Retinal pigment epithelial cell (primary cell): ENCODE results near the gene DYNLT4.

Source experiments
- DNase-seq: peaks from one replicate; pipeline ENCODE4 v3.0.0-alpha.2; 2010; ENCODE audit warnings: low read depth
- H3K4me3 ChIP-seq: 2 replicates; pipeline ENCODE4 v1.5.1; 2011; ENCODE audit warnings: mild to moderate bottlenecking, low read length, control low read depth, moderate library complexity
- TF ChIP-seq, protein P1 (sequence below): conservative IDR thresholded peaks from 2 replicates; pipeline ENCODE4 v1.5.1; 2011; ENCODE audit warnings: low read depth, low read length, control low read depth, inconsistent platforms

The DYNLT4 gene

DNA sequence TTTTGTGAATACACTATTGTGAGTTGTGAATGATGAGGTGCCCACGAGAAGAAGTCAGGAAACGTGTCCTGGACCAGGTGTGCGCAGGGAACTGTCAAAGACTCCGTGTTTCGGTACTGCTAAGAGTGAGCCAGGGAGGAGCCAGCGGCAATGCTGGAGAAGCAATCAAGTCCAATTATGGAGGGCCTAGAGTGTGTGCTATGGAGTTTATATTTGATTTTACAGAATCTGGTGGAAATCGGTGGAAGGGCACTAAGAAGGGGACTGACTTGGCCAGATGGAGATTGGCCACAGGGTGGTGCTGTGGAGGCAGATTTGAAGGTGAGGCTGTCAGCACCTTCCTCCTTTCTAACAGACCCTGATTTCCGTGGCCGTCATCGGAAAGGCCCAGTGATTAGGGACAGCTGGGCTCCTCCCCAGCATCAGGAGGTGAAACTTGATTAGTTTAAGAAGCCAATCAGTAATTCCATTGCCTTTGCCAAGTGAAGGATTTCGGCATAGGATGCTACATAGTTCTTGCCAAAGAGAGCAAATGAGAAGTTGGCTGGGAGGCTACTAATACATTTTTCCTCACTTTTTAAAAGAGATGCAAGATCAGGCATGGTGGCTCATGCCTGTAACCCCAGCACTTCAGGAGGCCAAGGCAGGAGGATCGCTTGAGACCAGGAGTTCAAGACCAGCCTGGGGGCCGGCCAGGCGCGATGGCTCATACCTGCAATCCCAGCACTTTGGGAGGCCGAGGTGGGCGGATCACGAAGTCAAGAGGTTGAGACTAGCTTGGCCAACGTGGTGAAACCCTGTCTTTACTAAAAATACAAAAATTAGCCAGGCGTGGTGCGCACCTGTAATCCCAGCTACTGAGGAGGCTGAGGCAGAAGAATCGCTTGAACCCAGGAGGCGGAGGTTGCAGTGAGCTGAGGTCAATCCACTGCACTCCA lies 28.9 kb upstream of the DYNLT4 start:
- TF ChIP-seq, protein P1, sequence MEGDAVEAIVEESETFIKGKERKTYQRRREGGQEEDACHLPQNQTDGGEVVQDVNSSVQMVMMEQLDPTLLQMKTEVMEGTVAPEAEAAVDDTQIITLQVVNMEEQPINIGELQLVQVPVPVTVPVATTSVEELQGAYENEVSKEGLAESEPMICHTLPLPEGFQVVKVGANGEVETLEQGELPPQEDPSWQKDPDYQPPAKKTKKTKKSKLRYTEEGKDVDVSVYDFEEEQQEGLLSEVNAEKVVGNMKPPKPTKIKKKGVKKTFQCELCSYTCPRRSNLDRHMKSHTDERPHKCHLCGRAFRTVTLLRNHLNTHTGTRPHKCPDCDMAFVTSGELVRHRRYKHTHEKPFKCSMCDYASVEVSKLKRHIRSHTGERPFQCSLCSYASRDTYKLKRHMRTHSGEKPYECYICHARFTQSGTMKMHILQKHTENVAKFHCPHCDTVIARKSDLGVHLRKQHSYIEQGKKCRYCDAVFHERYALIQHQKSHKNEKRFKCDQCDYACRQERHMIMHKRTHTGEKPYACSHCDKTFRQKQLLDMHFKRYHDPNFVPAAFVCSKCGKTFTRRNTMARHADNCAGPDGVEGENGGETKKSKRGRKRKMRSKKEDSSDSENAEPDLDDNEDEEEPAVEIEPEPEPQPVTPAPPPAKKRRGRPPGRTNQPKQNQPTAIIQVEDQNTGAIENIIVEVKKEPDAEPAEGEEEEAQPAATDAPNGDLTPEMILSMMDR: peak; percentile 93
- no peak for DNase-seq

DNA sequence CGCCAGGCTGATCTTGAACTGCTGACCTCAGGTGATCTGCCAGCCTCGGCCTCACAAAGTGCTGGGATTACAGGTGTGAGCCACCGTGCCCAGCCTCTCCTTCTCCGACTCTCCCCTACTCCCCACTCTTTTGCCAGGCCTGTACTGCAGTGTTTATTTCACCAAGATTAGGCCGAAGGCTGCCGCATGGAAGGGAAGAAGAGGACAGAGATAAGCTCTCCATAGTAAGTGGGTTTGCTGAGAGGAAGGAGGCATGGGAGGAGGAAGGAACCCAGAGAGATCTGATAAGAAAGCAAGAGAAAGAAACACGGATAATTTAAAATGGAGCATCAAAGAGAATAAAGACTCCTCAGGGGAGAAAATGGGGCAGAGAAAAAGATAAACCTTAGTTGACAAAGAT lies 27.2 kb upstream of the DYNLT4 start:
- no peak overlapping the region for H3K4me3 ChIP-seq
- no peak for DNase-seq
- TF ChIP-seq, protein P1: no peak

More for the DNA sequence above, 28.9 kb upstream of the DYNLT4 start:
- H3K4me3 ChIP-seq: no peak overlapping the region

DNA sequence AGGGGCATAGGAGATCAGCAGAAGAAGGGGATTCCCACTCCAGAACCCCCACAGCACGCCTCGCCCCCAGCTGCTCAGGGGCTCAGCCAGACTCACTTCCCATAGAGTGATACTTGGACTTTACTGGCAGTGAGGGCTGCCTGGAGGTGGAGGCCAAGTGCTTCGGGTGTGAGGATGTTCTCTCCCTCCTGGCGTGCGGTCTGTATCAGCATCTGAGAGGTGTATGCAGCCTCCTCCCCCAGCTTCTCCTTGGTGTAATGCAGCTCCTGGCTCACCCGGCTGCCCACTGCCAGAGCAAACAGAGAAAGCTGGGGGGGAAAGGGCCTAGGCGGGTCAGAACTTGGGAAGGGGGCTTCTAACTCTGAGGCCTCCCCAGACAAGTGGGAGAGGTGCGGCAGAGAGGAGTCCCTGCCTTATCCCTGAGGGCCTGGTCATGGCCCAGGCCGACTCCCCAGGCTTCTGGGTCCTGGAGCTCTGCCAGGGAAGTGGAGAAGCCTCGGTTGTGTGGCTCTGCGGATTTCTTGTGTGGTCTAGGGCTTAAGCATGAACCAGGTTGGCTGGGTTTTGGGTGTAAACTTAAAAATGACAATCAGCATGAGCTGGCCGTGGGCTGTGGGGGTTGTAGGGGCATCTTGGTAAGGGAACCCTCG lies 25.0 kb upstream of the DYNLT4 start:
- DNase-seq: no peak
- no peak overlapping the region for H3K4me3 ChIP-seq
- TF ChIP-seq, protein P1: no peak

DNA sequence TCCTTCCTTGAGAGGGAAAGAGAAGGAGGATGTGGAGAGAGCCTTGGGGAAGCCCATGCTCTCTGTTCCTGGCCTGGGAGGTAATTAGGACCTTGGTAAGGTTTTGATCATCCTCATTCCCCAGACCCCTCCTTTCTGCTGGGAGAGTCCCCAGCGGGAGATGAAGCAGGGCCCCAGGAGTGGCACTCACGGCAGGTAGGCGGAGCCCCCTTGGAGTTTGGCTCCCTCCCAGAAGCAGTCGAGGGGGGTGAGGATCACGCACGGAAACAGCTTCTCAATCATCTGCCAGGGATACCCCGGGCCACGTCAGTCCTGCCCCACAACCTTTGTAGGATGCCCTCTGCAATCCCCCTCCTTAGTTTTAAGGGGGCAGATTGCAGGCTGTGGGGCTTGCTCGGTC lies 24.4 kb upstream of the DYNLT4 start:
- TF ChIP-seq, protein P1: no peak
- DNase-seq: no peak
- no peak overlapping the region for H3K4me3 ChIP-seq

DNA sequence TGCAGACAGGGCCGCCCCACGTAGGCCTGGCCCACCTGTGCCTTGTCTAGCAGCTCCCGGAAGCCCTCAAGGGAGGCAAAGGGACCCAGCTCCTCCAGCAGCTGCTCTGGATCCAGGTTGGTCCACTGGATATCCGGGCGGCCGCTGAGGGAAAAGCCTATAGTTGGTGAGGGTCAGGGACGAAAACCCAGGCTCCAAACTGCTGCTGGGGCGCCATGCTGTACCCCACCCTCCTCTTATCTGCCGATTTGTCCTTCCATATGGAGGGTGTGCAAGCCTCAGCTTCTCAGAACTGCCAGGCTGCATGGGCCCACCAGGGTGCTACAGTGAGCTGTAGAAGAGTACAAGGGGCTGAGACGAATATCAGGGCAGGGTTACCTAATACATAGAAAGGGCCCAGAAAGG lies 23.8 kb upstream of the DYNLT4 start:
- TF ChIP-seq, protein P1: no peak
- no peak overlapping the region for H3K4me3 ChIP-seq
- no peak for DNase-seq

DNA sequence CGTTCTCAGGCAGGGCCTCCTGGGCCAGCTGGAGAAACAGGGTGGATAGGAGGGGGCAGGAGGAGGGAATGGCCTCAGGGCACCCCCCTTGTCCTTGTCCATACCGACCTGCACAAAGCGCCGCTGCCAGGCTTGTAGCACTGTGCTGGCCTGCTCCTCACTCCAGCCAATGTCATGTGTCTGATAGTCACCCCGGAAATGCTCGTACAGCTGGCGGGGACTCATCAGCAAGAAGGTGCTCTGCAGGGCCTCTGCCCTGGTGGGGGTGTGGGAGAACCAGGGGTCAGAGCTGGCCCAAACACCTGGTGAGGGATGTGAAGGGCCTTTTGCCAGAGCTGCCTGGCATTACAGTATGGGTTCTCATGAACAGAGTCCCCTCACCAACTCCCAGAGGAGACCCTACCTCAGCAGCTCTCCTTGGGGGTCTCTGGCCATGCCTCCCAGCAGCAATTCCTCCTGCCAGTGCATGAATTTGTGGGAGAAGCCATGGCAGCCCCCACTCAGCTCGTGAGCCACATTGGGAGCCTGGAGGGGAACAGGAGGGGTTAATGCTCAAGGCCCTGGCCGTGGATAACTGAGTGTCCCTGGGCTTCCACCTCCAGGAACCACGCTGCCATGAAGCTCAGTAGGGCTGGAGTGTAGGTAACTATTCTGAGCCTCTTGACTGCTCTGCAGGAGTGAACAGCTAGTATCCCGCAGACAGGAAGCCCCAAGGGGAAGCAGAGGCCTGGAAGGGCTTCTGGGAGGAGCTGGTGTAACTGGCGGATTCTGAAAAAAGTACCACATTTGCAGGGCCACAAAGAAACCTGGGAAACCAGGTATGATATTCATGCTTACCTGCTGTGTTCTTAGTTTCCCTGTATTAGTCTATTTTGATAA lies 22.6 kb upstream of the DYNLT4 start:
- no peak for DNase-seq
- no peak overlapping the region for H3K4me3 ChIP-seq
- TF ChIP-seq, protein P1: no peak
